A549 treated with CpdA at 1 μM for 4 hours (cell line): ENCODE measurements around the gene DDB1. TPM values are rescaled to one million over a fixed set of nuclear protein-coding genes. Genes with fewer than 3 reads are reported as not detected.

ENCODE experiments used
- total RNA-seq: library from RNA; stranded (reverse); fragments of 200-300 nt; extraction: Qiagen RNA extraction; gene quantifications from 5 replicates; pipeline ENCODE4 v1.2.3, GENCODE V29; 2022; ENCODE audit warnings: low read depth

DDB1 gene
- 164 to 177 TPM (median 170 TPM) in 5 replicates for total RNA-seq

GRCh38 chr11:61332797-61333549, at the start of gene DDB1, which contains the start of gene TKFC:
TSS of gene DDB1 (minus strand) at chr11:61333105. CDS start at chr11:61332968, 137 bp downstream.
TSS of gene TKFC (plus strand) at chr11:61333228. CDS start at chr11:61334729, 1,501 bp downstream.

GRCh38 chr11:61361741-61362541, 29.0 kb upstream of the DDB1 start, which contains the start of the genes CYB561A3 and TMEM138:
TSS of gene CYB561A3 (minus strand) at chr11:61361882. CDS start at chr11:61356713, 5,169 bp downstream.
TSS of gene TMEM138 (plus strand) at chr11:61362374. CDS start at chr11:61364391, 2,017 bp downstream.

GRCh38 chr11:61294717-61295595, 37.9 kb downstream of the DDB1 start, which contains the start of gene VWCE:
TSS of gene VWCE (minus strand) at chr11:61295316. CDS start at chr11:61295037, 279 bp downstream.

Other genes with a start within 250 kb of the DDB1 start
- not detected in 5 replicates for gene CD5, start 230.6 kb downstream of the DDB1 start, total RNA-seq
- 15.9 to 18.7 TPM (median 18.2 TPM) in 5 replicates for gene VPS37C, start 171.7 kb downstream of the DDB1 start, total RNA-seq
- gene PGA3, start 129.6 kb downstream of the DDB1 start, total RNA-seq = not detected in 5 replicates
- gene PGA4, start 110.8 kb downstream of the DDB1 start, total RNA-seq = not detected in 5 replicates
- gene PGA5, start 91.9 kb downstream of the DDB1 start, total RNA-seq = not detected in 5 replicates
- 0.55 to 0.91 TPM (median 0.64 TPM) in 5 replicates for gene VWCE, start 37.8 kb downstream of the DDB1 start, total RNA-seq
- gene TKFC, start 123 bp upstream of the DDB1 start, total RNA-seq = 42.7 to 75.6 TPM (median 69.4 TPM) in 5 replicates
- gene CYB561A3, start 28.8 kb upstream of the DDB1 start, total RNA-seq = 36.8 to 47.2 TPM (median 44.5 TPM) in 5 replicates
- gene TMEM138, start 29.3 kb upstream of the DDB1 start, total RNA-seq = 94.4 to 122 TPM (median 113 TPM) in 5 replicates
- 16.0 to 19.4 TPM (median 17.9 TPM) in 5 replicates for gene TMEM216, start 59.5 kb upstream of the DDB1 start, total RNA-seq
- 70.5 to 77.6 TPM (median 70.8 TPM) in 5 replicates for gene CPSF7, start 96.9 kb upstream of the DDB1 start, total RNA-seq
- 32.1 to 50.3 TPM (median 46.1 TPM) in 5 replicates for gene SDHAF2, start 97.0 kb upstream of the DDB1 start, total RNA-seq
- 0.08 to 0.20 TPM (median 0.16 TPM) in 5 replicates for gene LRRC10B, start 175.6 kb upstream of the DDB1 start, total RNA-seq
- 0.69 to 1.1 TPM (median 1.1 TPM) in 5 replicates for gene SYT7, start 248.0 kb upstream of the DDB1 start, total RNA-seq